Gastrocnemius medialis (tissue), 4 donors: ENCODE measurements around the gene SPTBN2.

Source experiments
- POLR2A ChIP-seq, 2 donors: fragments of 450-650 bp; IDR thresholded peaks; one replicate each; pipeline ENCODE4 v1.6.1; 2017; ENCODE audit warnings: antibody characterized with exemption in 2 of 2, mild to moderate bottlenecking in 2 of 2, moderate library complexity in 2 of 2
- TF ChIP-seq, protein P1 (sequence below), 5 experiments: fragments of 450-650 bp in 3 of 5; fragments of 200-600 bp in 2 of 5; sonication (generic) in 2 of 5; IDR thresholded peaks in 4 of 5; conservative IDR thresholded peaks in 1 of 5; 1 replicate in 4 of 5; 2 replicates in 1 of 5; pipeline ENCODE4 v1.5.1; 2016 to 2019; ENCODE audit warnings: antibody characterized with exemption in 5 of 5, mild to moderate bottlenecking in 3 of 5, moderate library complexity in 3 of 5

DNA sequence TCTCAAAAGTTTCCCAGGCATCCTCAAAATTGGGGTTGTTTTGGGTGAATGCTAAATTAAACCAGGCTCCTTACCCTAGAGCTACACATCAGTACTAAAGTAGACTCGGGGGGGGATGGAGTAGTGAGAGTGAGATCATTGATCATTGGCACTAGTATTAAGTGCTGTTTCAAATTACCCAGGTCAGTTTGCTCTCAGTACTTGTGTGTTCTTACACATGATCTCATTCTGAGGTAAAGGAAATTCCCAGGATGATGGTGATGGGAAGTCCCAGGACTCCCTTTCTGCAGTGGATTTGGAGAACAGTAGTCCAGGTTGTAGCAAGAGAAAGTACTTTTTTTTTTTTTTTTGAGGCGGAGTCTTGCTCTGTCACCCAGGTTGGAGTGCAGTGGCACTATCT, 78.0 kb downstream of the SPTBN2 start:
- TF ChIP-seq, protein P1, sequence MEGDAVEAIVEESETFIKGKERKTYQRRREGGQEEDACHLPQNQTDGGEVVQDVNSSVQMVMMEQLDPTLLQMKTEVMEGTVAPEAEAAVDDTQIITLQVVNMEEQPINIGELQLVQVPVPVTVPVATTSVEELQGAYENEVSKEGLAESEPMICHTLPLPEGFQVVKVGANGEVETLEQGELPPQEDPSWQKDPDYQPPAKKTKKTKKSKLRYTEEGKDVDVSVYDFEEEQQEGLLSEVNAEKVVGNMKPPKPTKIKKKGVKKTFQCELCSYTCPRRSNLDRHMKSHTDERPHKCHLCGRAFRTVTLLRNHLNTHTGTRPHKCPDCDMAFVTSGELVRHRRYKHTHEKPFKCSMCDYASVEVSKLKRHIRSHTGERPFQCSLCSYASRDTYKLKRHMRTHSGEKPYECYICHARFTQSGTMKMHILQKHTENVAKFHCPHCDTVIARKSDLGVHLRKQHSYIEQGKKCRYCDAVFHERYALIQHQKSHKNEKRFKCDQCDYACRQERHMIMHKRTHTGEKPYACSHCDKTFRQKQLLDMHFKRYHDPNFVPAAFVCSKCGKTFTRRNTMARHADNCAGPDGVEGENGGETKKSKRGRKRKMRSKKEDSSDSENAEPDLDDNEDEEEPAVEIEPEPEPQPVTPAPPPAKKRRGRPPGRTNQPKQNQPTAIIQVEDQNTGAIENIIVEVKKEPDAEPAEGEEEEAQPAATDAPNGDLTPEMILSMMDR (IDR thresholded peaks at IDR 0.05 in 4 of 5, conservative IDR thresholded peaks at IDR 0.05 in 1 of 5) = no peak
- TF ChIP-seq POLR2A (IDR thresholded peaks at IDR 0.05) = no peak
